H1 (cell line): ENCODE data around the gene TRABD2A. TPM values are rescaled to one million over a fixed set of nuclear protein-coding genes. Genes with fewer than 3 reads are reported as not detected.
"Not testable (repeated sequence)": the region's sequence is repeated elsewhere in the genome, so short reads cannot be mapped to it uniquely, and the experiment has no call there.

Experiments used
- CTCF ChIA-PET: fragments of 300-600 bp; sonication (Branson Sonifier 250); formaldehyde crosslinking; loops from one replicate; lab custom pipeline; 2021; ENCODE audit not compliant: partially characterized antibody; lab: Charles Lee
- POLR2A ChIA-PET: fragments of 300-600 bp; sonication (Branson Sonifier 250); formaldehyde crosslinking; loops from one replicate; lab custom pipeline; 2021; ENCODE audit warnings: inconsistent platforms; ENCODE audit not compliant: partially characterized antibody; lab: Charles Lee
- DNase-seq, 2 experiments: peaks; one replicate each; pipeline versions ENCODE4 v3.0.0 to v3.0.0-alpha.2; 2010 to 2022; ENCODE audit warnings: low spot score in 2 of 2, low read depth in 1 of 2, mixed read lengths in 1 of 2
- FAIRE-seq: peaks from 2 replicates; lab custom pipeline; 2011; peaks lifted over from hg19 to GRCh38; lab: Jason Lieb, UNC
- H2AFZ ChIP-seq: 2 replicates; pipeline ENCODE4 v1.8.1; 2012; ENCODE audit warnings: low read length, inconsistent platforms
- H2AK5ac ChIP-seq: 2 replicates; pipeline ENCODE4 v1.6.1; 2013; ENCODE audit warnings: low read depth, low read length
- H2BK120ac ChIP-seq: replicated peaks from 2 replicates; pipeline ENCODE3; 2013; ENCODE audit warnings: low read depth, low read length, inconsistent platforms
- H2BK12ac ChIP-seq: 2 replicates; pipeline ENCODE4 v1.6.1; 2013; ENCODE audit warnings: low read depth, low read length
- H2BK15ac ChIP-seq: 2 replicates; pipeline ENCODE4 v1.6.1; 2013; ENCODE audit warnings: low read length
- H2BK20ac ChIP-seq: 2 replicates; pipeline ENCODE4 v1.6.1; 2013; ENCODE audit warnings: low read length
- H2BK5ac ChIP-seq: 2 replicates; pipeline ENCODE4 v1.6.1; 2013; ENCODE audit warnings: low read depth, low read length
- H3K14ac ChIP-seq: 2 replicates; pipeline ENCODE4 v1.6.1; 2013; ENCODE audit warnings: inconsistent platforms; ENCODE audit not compliant: insufficient read length
- H3K18ac ChIP-seq: 2 replicates; pipeline ENCODE4 v1.6.1; 2013; ENCODE audit warnings: low read length; ENCODE audit errors: extremely low read depth
- H3K23ac ChIP-seq: 2 replicates; pipeline ENCODE4 v1.6.1; 2013; ENCODE audit warnings: inconsistent platforms; ENCODE audit not compliant: insufficient read length
- H3K23me2 ChIP-seq: 2 replicates; pipeline ENCODE4 v1.6.1; 2013; ENCODE audit warnings: low read depth, low read length
- H3K27ac ChIP-seq: 2 replicates; pipeline ENCODE4 v1.6.1; 2011; ENCODE audit warnings: low read depth, low read length, inconsistent platforms
- H3K27me3 ChIP-seq, 4 experiments: replicated peaks in 1 of 4; 1 replicate in 1 of 4; 2 replicates in 3 of 4; pipeline versions ENCODE4 v1.6.1 to v1.8.1; 2011 to 2013; ENCODE audit warnings: low read length in 3 of 4, mild to moderate bottlenecking in 3 of 4, inconsistent platforms in 2 of 4, mixed read lengths in 2 of 4, moderate library complexity in 1 of 4; ENCODE audit not compliant: control insufficient read depth in 3 of 4, insufficient read depth in 3 of 4; ENCODE audit errors: extremely low read depth in 1 of 4
- H3K36me3 ChIP-seq, 4 experiments: 2 replicates each; pipeline versions ENCODE4 v1.6.1 to v1.8.1; 2011 to 2013; ENCODE audit warnings: mild to moderate bottlenecking in 4 of 4, low read length in 3 of 4, moderate library complexity in 2 of 4, control low read depth in 1 of 4, inconsistent platforms in 1 of 4; ENCODE audit not compliant: insufficient read depth in 4 of 4, control insufficient read depth in 2 of 4
- H3K4ac ChIP-seq: replicated peaks from 2 replicates; pipeline ENCODE3; 2013; ENCODE audit warnings: low read length, low read depth, mixed read lengths, inconsistent platforms; ENCODE audit not compliant: insufficient read length
- H3K4me1 ChIP-seq, 4 experiments: replicated peaks in 1 of 4; 1 replicate in 1 of 4; 2 replicates in 3 of 4; pipeline versions ENCODE4 v1.6.1 to v1.8.1; 2011 to 2013; ENCODE audit warnings: low read length in 3 of 4, inconsistent platforms in 2 of 4, mixed read lengths in 1 of 4; ENCODE audit not compliant: insufficient read depth in 4 of 4, control insufficient read depth in 3 of 4
- H3K4me2 ChIP-seq, 2 experiments: 2 replicates each; pipeline versions ENCODE4 v1.6.1 to v1.8.1; 2011 to 2013; ENCODE audit warnings: low read depth in 2 of 2, low read length in 2 of 2, control low read depth in 1 of 2, inconsistent platforms in 1 of 2, mild to moderate bottlenecking in 1 of 2; ENCODE audit not compliant: insufficient read depth in 1 of 2
- H3K4me3 ChIP-seq, 4 experiments: fragments of 200-600, 300-600 bp in 1 of 4; sonication (generic), shearing (Covaris generic), sonication (Bioruptor Twin) in 1 of 4; 2 replicates each; pipeline versions ENCODE4 v1.5.1 to v1.8.1; 2011 to 2016; ENCODE audit warnings: low read length in 4 of 4, low read depth in 3 of 4, control low read depth in 2 of 4, inconsistent platforms in 2 of 4, mild to moderate bottlenecking in 2 of 4, mixed read lengths in 1 of 4, moderate library complexity in 1 of 4; ENCODE audit not compliant: insufficient read depth in 2 of 4; ENCODE audit errors: extremely low read depth in 1 of 4
- H3K56ac ChIP-seq: replicated peaks from 2 replicates; pipeline ENCODE3; 2013; ENCODE audit warnings: low read depth, mild to moderate bottlenecking, mixed read lengths, low read length, inconsistent platforms; ENCODE audit not compliant: insufficient read length
- H3K79me1 ChIP-seq: 2 replicates; pipeline ENCODE4 v1.6.1; 2013; ENCODE audit warnings: low read depth, low read length, control low read depth
- H3K79me2 ChIP-seq, 2 experiments: 2 replicates each; pipeline versions ENCODE4 v1.6.1 to v1.8.1; 2012 to 2013; ENCODE audit warnings: low read length in 2 of 2, mild to moderate bottlenecking in 2 of 2, inconsistent platforms in 1 of 2; ENCODE audit not compliant: insufficient read depth in 2 of 2, control insufficient read depth in 1 of 2
- H3K9ac ChIP-seq, 4 experiments: replicated peaks in 1 of 4; 1 replicate in 1 of 4; 2 replicates in 3 of 4; pipeline versions ENCODE4 v1.6.1 to v1.8.1; 2011 to 2013; ENCODE audit warnings: low read depth in 3 of 4, low read length in 3 of 4, control low read depth in 2 of 4, mild to moderate bottlenecking in 2 of 4, moderate library complexity in 2 of 4, inconsistent platforms in 1 of 4; ENCODE audit errors: extremely low read depth in 1 of 4
- H3K9me3 ChIP-seq, 2 experiments: 2 replicates each; pipeline versions ENCODE4 v1.6.1 to v1.8.1; 2012 to 2013; ENCODE audit warnings: mild to moderate bottlenecking in 2 of 2, moderate library complexity in 2 of 2, control low read depth in 1 of 2, inconsistent platforms in 1 of 2, low read depth in 1 of 2, low read length in 1 of 2, mixed read lengths in 1 of 2; ENCODE audit not compliant: insufficient read depth in 2 of 2
- H4K20me1 ChIP-seq, 2 experiments: replicated peaks in 1 of 2; 2 replicates each; pipeline versions ENCODE3 to v1.8.1; 2011 to 2013; ENCODE audit warnings: inconsistent platforms in 2 of 2, low read length in 2 of 2, mild to moderate bottlenecking in 1 of 2; ENCODE audit not compliant: insufficient read depth in 2 of 2, control insufficient read depth in 1 of 2
- H4K5ac ChIP-seq: 2 replicates; pipeline ENCODE4 v1.6.1; 2013; ENCODE audit warnings: low read length, low read depth, mixed read lengths, inconsistent platforms; ENCODE audit not compliant: insufficient read length
- H4K8ac ChIP-seq: 2 replicates; pipeline ENCODE4 v1.8.0; 2013; ENCODE audit warnings: mild to moderate bottlenecking, moderate library complexity, low read length, inconsistent platforms; ENCODE audit not compliant: insufficient read depth; ENCODE audit errors: extremely low read depth
- H4K91ac ChIP-seq: replicated peaks from 2 replicates; pipeline ENCODE3; 2013; ENCODE audit warnings: low read length, mixed read lengths, inconsistent platforms; ENCODE audit not compliant: insufficient read length
- WGBS, 2 experiments: shearing (Covaris generic) in 1 of 2; methylation state at CpG; one replicate each; pipeline versions ENCODE4 v1.1.6 to v1.1.7; 2013 to 2015; ENCODE audit warnings: low lambda C conversion rate in 2 of 2, mixed read lengths in 2 of 2, inconsistent platforms in 1 of 2, low coverage in 1 of 2, missing lambda C conversion rate in 1 of 2; ENCODE audit not compliant: insufficient replicate concordance in 2 of 2, insufficient coverage in 1 of 2, insufficient read length in 1 of 2; ENCODE audit errors: extremely low coverage in 1 of 2, missing lambda C conversion rate in 1 of 2; 5-methylcytosine and 5-hydroxymethylcytosine counted together
- polyA plus RNA-seq, 7 experiments: library from polyadenylated mRNA; depleted of rRNA in 3 of 7; stranded (reverse) in 5 of 7; unstranded in 2 of 7; fragments of >200 nt in 5 of 7; fragments of 200-250 nt in 2 of 7; gene quantifications; 1 replicate in 5 of 7; 2 replicates in 1 of 7; 4 replicates in 1 of 7; pipeline versions ENCODE4 v1.2.1 to v1.2.3, GENCODE V29; 2011 to 2013; ENCODE audit warnings: missing spikeins in 2 of 7, mixed read lengths in 2 of 7
- total RNA-seq: library from RNA; stranded (reverse); fragmentation: NEBNext Ultra II Directional; extraction: Animal tissue kit (Norgen Biotek cat#: 25700); gene quantifications from 2 replicates; pipeline ENCODE4 v1.2.1, GENCODE V29; 2021

The TRABD2A gene
- total and polyA plus RNA-seq, 2 of the 8 experiments (the other 6 are each of a cell fraction or from before 2014, with no cell fraction given): 17.3 to 18.6 TPM

DNA sequence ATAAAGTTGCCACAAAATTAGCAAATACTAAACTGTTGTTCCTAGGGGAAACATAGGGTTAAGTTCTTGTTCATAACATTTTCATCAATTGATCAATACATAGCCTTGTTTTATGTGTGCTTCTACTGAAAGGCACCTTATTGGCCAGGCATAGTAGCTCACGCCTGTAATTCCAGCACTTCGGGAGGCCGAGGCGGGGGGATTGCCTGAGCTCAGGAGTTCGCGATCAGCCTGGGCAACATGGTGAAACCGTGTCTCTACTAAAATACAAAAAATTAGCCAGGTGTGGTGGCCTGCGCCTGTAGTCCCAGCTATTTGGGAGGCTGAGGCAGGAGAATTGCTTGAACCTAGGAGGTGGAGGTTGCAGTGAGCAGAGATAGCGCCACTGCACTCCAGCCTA is 8.2 kb downstream of the TRABD2A start:
- not testable (repeated sequence) for H3K9me3 ChIP-seq, H4K5ac ChIP-seq, H3K23ac ChIP-seq, H3K4me2 ChIP-seq, H3K27ac ChIP-seq, H2BK12ac ChIP-seq, H2AK5ac ChIP-seq, H3K9ac ChIP-seq, H3K56ac ChIP-seq, H3K27me3 ChIP-seq, H2BK120ac ChIP-seq, H3K18ac ChIP-seq, H3K14ac ChIP-seq, H3K36me3 ChIP-seq, H3K79me1 ChIP-seq, H4K8ac ChIP-seq, H3K4me1 ChIP-seq, H4K20me1 ChIP-seq, DNase-seq, H3K23me2 ChIP-seq, FAIRE-seq, H2BK5ac ChIP-seq, H2BK15ac ChIP-seq, H4K91ac ChIP-seq, H3K79me2 ChIP-seq, H3K4me3 ChIP-seq, H2AFZ ChIP-seq, H3K4ac ChIP-seq, H2BK20ac ChIP-seq
- 96% methylated on average over 9 of the region's 9 CpGs; no CpG with 5 or more reads in 1 of the 2 experiments for whole genome bisulfite sequencing, 2 experiments
- ChIA-PET CTCF (interaction anchor here (0.7 to 3.0 kb wide), 4 partner anchors 10 to 324 kb away, joined by 3 to 13 read pairs (median 3); no protein-coding TSS in a partner anchor), POLR2A (interaction anchor here (0.6 kb wide), 1 partner anchor 324 kb away, joined by 4 read pairs; no protein-coding TSS in a partner anchor)
